NB4 (cell line): ENCODE measurements around the gene AK9.

ENCODE experiments used
- MAX ChIP-seq: IDR thresholded peaks from 2 replicates; pipeline ENCODE4 v1.6.1; 2011; ENCODE audit warnings: low read depth, low read length
- MYC ChIP-seq: IDR thresholded peaks from 2 replicates; pipeline ENCODE4 v1.6.1; 2011; ENCODE audit warnings: low read depth, low read length
- POLR2A ChIP-seq: IDR thresholded peaks from 2 replicates; pipeline ENCODE4 v1.6.1; 2011; ENCODE audit warnings: mild to moderate bottlenecking; ENCODE audit not compliant: insufficient read length; ENCODE audit errors: extremely low read depth
- TF ChIP-seq, protein P1 (sequence below): IDR thresholded peaks from one replicate; pipeline ENCODE4 v1.5.1; 2012; ENCODE audit warnings: low read depth, low read length

DNA sequence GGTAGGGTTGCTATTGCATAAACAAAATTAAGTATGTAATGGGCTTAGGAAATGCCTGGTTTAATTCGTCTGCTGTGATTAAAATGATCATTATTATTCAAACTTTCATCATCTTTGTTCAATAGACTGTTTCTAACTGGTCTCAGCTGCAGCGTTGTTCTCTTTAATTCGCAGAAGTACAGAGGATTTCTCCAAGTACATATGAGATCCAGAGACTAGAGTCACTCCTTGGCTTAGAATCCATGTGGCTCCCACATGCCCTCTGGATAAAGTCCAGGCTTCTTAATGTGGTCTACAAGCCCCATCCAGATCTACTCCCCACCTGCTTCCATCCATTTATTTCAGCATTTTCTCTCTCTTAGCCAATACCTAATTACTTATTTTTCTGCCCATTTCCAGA lies 206.9 kb downstream of the AK9 start:
- TF ChIP-seq, protein P1, sequence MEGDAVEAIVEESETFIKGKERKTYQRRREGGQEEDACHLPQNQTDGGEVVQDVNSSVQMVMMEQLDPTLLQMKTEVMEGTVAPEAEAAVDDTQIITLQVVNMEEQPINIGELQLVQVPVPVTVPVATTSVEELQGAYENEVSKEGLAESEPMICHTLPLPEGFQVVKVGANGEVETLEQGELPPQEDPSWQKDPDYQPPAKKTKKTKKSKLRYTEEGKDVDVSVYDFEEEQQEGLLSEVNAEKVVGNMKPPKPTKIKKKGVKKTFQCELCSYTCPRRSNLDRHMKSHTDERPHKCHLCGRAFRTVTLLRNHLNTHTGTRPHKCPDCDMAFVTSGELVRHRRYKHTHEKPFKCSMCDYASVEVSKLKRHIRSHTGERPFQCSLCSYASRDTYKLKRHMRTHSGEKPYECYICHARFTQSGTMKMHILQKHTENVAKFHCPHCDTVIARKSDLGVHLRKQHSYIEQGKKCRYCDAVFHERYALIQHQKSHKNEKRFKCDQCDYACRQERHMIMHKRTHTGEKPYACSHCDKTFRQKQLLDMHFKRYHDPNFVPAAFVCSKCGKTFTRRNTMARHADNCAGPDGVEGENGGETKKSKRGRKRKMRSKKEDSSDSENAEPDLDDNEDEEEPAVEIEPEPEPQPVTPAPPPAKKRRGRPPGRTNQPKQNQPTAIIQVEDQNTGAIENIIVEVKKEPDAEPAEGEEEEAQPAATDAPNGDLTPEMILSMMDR, result no peak
- TF ChIP-seq POLR2A, result no peak
- TF ChIP-seq MYC, result no peak
- TF ChIP-seq MAX, result no peak
